ENCODE results near the gene RGS1.

RGS1 gene

GRCh38 chr1:192555399-192555798 is 20.2 kb upstream of the RGS1 start:
- no peak overlapping the region for H3K4me2 ChIP-seq
- H3K36me3 ChIP-seq (ENCODE audit: insufficient read depth) = no peaks in the 10 kb centered on the region
- H3K4me1 ChIP-seq (ENCODE audit: low read depth, poor library complexity, severe bottlenecking) = peaks cover 33% of the 10 kb centered on the region
- no peak overlapping the region for H3K4me3 ChIP-seq (IDR thresholded peaks at IDR 0.05; ENCODE audit: insufficient read depth, low read depth, low read length)
- no peak overlapping the region for H3K27ac ChIP-seq
- H3K79me2 ChIP-seq (ENCODE audit: insufficient read depth, low read depth) = no peaks in the 10 kb centered on the region
- TF ChIP-seq CTCF (conservative IDR thresholded peaks at IDR 0.05; ENCODE audit: low read depth, low read length) = no peak
- H3K9ac ChIP-seq = no peak overlapping the region
- H4K20me1 ChIP-seq (ENCODE audit: insufficient read depth) = no peaks in the 10 kb centered on the region
- no peak overlapping the region for H2AFZ ChIP-seq (ENCODE audit: low read depth)
- H3K27me3 ChIP-seq (ENCODE audit: insufficient read depth, low read depth) = no peaks in the 10 kb centered on the region

GRCh38 chr1:192557841-192558595 is 17.6 kb upstream of the RGS1 start:
- H3K27me3 ChIP-seq (ENCODE audit: insufficient read depth, low read depth) = no peaks in the 10 kb centered on the region
- no peak overlapping the region for H3K27ac ChIP-seq
- no peaks in the 10 kb centered on the region for H3K36me3 ChIP-seq (ENCODE audit: insufficient read depth)
- peaks cover 7% of the 10 kb centered on the region for H3K4me1 ChIP-seq (ENCODE audit: low read depth, poor library complexity, severe bottlenecking)
- H4K20me1 ChIP-seq (ENCODE audit: insufficient read depth) = no peaks in the 10 kb centered on the region
- no peak for TF ChIP-seq CTCF (conservative IDR thresholded peaks at IDR 0.05; ENCODE audit: low read depth, low read length)
- no peak overlapping the region for H3K9ac ChIP-seq
- H3K4me2 ChIP-seq = no peak overlapping the region
- no peak overlapping the region for H3K4me3 ChIP-seq (IDR thresholded peaks at IDR 0.05; ENCODE audit: insufficient read depth, low read depth, low read length)
- H3K79me2 ChIP-seq (ENCODE audit: insufficient read depth, low read depth) = no peaks in the 10 kb centered on the region
- H2AFZ ChIP-seq (ENCODE audit: low read depth) = no peak overlapping the region

DNA sequence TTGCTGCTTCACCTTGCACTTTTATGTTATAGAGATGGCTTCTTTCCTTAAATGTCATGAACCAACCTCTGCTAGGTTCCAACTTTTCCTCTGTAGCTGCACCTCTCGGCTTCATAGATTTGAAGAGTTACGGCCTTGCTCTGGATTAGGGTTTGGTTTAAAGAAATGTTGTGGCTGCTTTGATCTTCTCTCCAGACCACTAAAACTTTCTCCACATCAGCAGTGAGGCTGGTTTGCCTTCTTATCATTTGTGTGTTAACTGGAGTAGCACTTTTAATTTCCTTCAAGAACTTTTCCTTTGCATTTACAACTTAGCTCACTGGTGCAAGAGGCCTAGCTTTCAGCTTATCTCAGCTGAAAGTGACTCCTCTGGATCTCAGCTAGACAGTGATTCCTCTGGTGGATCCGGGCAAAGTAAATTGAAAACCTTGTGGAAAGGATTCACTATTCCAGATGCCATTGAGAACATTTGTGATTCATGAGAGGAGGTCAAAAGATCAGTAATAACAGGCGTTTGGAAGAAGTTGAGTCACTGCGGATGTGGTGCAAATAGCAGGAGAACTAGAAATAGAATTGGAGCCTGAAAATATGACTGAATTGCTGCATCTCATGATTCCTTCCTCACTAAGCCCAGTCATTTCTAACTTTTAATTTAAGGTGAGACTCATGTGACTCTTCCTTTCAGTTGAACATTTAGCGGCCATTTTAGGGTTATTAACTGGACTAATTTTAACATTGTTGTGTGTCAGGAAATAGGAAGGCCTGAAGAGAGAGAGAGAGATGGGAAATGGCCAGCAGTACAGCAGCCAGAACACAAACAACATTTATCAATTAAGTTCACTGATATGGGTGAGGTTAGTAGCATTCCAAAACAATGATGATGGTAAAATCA is 16.2 kb upstream of the RGS1 start:
- no peaks in the 10 kb centered on the region for H3K27me3 ChIP-seq (ENCODE audit: insufficient read depth, low read depth)
- H3K9ac ChIP-seq = no peak overlapping the region
- no peaks in the 10 kb centered on the region for H3K79me2 ChIP-seq (ENCODE audit: insufficient read depth, low read depth)
- H3K36me3 ChIP-seq (ENCODE audit: insufficient read depth) = no peaks in the 10 kb centered on the region
- H3K27ac ChIP-seq = no peak overlapping the region
- no peak overlapping the region for H3K4me2 ChIP-seq
- no peak overlapping the region for H3K4me3 ChIP-seq (IDR thresholded peaks at IDR 0.05; ENCODE audit: insufficient read depth, low read depth, low read length)
- H4K20me1 ChIP-seq (ENCODE audit: insufficient read depth) = no peaks in the 10 kb centered on the region
- H3K4me1 ChIP-seq (ENCODE audit: low read depth, poor library complexity, severe bottlenecking) = no peaks in the 10 kb centered on the region
- H2AFZ ChIP-seq (ENCODE audit: low read depth) = no peak overlapping the region
- TF ChIP-seq CTCF (conservative IDR thresholded peaks at IDR 0.05; ENCODE audit: low read depth, low read length) = no peak

GRCh38 chr1:192561301-192561700 is 14.3 kb upstream of the RGS1 start:
- no peak for TF ChIP-seq CTCF (conservative IDR thresholded peaks at IDR 0.05; ENCODE audit: low read depth, low read length)
- Histone ChIP-seq H3K36me3 (ENCODE audit: insufficient read depth) (no peaks in the 10 kb centered on the region), H3K4me2 (no peak overlapping the region), H3K9ac (no peak overlapping the region), H3K4me3 (IDR thresholded peaks at IDR 0.05; ENCODE audit: insufficient read depth, low read depth, low read length) (no peak overlapping the region), H4K20me1 (ENCODE audit: insufficient read depth) (no peaks in the 10 kb centered on the region), H3K79me2 (ENCODE audit: insufficient read depth, low read depth) (no peaks in the 10 kb centered on the region), H3K27ac (no peak overlapping the region), H3K4me1 (ENCODE audit: low read depth, poor library complexity, severe bottlenecking) (peaks cover 6% of the 10 kb centered on the region), H3K27me3 (ENCODE audit: insufficient read depth, low read depth) (no peaks in the 10 kb centered on the region), H2AFZ (ENCODE audit: low read depth) (no peak overlapping the region)
